ENCODE data around the gene JCHAIN.
"Not testable (repeated sequence)": the region's sequence is repeated elsewhere in the genome, so short reads cannot be mapped to it uniquely, and the experiment has no call there.

JCHAIN gene

DNA sequence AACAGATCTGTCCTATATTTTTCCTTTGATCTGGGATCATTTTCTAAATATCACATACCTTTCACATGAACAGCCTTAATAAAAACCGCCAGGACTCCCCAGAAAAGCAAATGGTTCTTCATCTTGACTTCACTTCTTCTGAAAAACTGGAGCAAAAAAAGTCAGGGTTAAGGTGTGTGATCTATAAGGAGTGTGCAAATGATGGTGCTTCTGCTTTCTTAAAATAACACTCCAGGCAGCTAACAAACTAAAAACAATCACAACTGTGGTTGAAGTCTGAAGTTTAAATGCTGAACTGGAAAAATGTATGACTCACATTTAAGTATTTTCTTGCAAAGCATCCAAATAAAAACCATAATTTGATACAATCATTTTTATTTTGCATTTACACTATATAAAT, at the start of gene JCHAIN:
JCHAIN (minus strand) TSS at position 140 of the 400 bp plus-strand sequence; CDS start at position 122, 18 bp downstream.
- no peak for DNase-seq

DNA sequence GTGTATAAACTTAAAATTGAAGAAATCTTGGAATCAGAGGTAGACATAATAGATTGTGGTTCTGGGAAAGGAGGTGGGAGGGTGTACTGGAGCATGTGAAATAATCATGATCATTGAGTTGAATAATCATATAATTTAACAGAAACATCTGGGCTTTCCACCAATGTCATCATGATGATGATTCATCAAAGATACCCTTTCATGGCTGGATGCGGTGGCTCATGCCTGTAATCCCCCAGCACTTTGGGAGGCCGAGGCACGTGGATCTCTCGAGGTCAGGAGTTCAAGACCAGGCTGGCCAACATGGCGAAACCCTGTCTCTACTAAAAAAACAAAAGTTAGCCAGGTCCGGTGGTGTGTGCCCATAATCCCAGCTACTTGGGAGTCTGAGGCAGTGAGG, 48.8 kb upstream of the JCHAIN start:
- no peak for DNase-seq

DNA sequence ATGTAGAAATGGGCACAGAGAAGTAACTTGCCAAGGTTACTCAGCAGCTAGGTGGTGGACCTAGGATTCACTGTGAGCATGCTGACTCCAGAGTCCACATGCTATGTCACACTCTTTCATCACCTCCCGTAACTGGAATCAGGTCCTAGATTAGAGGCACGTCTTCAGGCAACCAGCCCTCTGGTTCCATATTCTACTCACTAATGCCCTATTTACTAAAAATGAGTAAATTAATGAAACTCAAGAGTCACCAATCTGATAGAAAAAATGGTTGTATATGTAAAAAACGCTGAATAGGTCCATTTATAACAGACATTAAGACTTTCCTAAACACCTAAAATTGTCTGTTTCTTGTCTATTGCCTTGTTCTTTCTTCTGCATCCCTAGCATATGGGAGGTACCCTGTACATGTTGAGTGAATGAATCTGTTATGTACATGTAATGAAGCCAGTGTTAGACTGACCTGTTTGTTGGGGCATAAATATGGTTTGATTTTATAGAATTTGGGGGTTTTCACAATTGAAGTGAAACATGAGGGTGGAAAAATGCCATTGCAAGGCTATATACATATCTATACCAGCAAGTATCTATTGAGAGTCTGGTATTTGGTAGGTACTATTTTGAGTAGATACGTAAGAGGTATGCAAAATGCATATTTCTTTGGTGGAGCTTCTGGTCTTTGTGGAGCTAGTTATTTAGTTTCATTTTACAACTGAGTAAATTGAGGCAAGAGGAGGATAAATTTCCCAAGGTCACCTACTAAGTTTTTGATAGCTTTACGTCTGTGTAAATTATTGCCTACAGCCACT, 48.0 kb upstream of the JCHAIN start:
- no peak for DNase-seq

DNA sequence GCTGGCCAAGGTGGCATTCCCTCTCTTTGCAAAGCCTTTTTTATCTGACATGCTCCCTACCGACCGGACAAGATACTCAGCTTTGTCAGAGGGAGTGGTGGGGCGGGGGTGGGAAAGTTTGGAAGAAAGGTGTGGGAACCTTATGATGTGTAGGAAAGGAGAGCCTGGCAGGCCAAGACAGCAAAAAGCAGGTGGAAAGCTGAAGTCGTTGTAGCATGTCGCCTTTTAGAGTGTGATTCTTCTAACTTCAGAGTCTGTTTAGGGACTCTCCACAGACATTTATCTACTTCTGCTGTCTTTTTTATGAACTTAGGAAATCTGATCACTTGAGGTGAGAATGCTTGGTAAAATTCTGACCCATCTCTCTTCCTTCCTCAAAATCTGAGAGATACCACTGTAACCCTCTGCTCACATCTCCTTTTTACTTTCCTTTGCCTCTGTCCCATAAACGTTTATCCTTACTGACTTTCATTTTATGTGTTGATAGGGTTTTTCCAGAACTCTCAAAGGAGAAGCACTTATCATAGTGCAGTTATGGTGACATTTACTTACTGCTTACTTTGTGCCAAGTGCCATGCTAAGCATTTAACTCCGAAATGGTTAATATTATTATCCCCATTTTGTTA, 47.3 kb upstream of the JCHAIN start:
- no peak for DNase-seq

DNA sequence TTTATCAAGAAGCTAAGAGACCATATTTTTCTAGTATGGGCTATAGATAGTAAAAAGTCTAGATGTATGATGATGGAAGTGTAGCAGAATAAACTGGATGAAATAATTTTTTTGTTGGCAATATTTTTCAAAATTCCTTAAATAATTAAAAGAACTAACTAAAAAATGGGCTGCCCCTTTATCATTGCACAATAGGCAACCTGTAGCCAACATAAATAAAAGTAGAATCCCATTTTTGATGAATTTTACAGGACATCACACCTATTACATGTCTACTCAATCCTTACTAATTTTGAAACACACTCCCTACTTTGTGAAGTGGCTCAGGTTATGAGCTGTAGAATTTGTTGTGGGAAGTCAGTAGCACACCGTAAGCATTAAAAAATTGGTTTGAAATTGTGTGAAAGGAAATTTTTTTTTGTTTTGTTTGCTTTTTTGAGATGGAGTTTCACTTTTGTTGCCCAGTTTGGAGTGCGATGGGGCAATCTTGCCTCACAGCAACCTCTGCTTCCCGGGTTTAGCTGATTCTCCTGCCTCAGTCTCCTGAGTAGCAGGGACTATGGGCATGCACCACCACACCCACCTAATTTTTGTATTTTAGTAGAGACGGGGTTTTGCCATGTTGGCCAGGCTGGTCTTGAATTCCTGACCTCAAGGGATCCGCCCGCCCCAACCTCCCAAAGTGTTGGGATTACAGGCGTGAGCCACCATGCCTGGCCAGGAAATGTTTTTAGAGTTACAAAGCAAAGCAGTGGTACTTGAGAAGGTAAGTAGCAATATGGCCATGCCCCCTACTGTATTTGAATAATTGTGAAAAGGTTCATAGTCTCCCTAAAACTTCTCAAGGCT, 46.5 kb upstream of the JCHAIN start:
- DNase-seq = no peak

DNA sequence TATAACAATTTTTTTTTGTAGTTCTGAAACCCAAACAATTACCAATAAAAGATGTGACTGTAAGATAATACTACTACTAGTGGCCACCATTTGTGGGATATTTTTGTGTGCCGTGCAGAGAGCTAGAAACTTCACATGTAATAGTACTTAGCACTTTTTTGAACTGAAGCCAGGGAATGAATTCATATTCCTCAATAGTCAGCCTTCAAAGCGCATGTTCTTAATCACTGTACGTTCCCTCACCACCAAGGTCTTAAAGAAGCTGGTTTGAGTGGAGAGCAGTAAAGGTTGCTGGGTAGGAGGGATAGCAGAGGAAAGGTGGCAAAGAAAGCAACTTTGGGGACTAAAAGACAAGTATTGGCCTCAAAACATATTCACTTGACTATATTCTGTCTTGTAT, 45.8 kb upstream of the JCHAIN start:
- DNase-seq = no peak

DNA sequence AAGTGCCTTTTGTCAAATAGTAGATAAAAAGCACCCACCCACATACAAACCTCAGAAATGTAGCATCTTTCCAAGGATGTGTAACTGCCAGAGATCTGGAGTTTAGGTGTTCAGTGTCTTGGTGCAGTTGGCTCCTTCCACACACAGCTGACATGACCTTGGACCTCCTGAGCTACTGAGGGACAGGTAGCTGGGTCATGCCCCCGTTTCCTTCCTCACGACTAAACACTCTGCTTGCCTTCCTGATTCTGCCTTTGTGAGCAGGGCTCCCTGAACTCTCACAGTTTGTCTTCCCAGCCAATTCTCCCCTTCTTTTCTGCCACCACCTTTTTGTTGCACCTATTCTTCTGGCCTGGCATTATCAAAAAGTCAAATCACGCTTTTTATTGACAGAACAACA, 45.3 kb upstream of the JCHAIN start:
- DNase-seq = no peak

DNA sequence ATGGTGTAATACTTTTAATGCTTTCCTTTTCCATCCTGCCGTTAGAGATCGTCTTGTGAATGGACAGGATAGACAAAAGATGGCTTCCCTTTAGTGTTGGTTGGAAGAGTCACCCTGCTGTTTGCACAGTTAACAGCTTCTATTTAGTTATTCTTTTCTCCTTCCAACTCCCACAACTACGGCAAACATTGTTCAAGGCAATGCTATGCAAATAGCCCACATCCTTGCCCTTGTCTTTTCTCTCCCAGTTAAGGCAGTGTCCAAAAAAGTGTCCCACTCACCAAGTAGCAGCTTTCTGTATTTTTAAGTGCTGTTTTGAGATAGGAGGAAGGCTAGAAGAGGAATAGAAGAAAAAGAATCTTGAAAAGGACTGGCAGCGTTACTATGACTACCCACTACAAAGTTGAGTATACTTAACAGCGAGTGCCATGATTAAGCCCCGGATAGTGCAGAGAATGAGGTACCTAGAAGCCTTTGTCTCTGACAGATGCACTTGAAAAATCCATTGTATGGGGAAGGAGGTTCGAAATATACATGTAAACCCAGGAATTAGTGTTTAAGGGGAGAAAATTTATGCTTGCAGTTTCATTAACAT, 43.4 kb upstream of the JCHAIN start:
- DNase-seq = no peak

DNA sequence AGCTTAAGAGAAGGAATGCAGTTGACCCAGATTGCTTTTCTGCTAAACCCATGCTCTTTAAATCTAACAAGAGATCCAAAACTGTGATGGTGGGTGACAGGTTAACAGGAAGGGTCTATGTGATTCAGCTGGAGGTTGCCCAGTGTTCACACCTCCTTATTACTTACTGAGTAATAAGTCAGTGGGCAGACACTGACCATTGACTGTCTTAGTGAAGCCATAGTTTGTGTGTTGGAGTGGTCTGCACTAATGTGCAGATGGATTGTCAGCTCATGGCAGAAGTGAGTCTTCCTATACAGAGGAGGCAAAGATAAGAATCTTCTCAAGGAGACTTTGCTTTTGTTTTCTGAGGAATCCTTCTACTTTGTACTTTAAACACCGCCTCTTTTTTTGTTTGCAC, 40.2 kb upstream of the JCHAIN start:
- no peak for DNase-seq

DNA sequence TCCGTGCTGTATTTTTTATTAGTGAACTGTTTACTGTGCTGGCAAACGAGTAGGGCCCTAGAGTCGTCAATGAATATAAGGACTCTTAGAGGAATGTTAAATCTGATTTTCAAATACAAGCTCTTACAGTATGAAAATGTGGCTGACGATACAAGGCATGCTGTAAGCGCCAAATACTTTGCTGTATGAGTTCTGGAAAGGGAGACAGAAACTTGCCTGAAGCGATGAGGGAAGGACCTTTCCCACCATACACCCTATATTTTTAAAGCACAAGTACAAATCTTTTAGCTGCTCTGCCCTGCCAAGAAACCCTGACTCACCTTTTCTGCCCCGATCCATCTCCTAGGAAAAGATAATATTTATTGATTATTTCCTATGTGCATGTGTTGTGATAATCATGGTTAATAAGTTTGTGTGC, 39.7 kb upstream of the JCHAIN start:
- DNase-seq = no peak

DNA sequence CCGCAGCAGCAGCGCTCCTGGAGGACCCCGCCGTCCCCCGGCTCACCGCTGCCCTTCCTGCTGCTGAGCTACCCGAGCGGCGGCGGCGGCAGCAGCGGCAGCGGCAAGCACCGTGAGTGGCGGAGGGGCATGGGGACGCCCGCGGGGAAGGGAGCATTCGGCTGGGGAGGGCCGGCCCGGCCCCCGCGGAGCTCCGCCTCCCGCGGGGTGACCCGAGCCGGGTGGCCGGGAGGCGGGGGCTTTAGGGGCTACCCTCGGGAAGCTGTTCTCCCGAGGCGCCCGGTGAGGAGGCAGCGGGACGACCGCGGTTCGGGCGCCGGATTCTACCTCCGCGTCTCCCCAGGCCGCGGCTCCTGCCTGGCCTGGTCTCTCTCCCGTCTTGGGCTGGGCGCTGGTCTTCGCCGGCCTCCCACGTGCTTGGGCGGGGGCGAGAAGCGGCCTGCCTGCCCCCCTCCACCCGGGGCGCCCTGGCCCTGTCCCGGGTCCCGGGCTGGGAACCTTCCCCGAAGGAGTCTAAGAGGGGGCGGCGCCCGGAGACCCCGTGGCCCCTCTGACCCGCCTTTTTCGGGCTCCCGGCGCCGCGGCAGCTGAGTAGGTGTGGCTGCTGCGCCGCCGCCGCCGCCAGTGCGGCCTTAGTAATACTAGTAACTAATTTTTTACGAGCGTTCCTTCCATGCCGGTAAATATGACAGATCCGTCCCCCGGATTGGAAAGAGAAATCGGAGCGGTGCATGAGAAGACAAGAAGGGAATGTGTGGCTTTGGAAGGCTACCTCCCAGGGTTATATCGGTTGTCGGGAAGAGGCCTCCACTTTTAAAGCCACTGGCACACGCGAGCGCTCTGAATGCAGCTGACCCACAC, 39.1 kb upstream of the JCHAIN start:
- peak; percentile 77 for DNase-seq

DNA sequence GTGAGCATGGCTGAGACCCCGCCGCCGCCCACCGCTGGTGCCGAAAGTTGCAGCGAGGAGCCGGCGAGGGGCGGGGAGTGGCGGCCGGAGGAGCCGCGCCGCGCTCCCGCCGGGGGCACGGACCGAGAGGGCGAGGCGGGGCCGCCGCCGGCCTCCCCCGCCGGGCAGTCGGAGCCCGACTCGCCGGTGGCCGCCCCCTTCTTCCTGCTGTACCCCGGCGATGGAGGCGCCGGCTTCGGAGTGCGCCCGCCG, 38.5 kb upstream of the JCHAIN start:
- DNase-seq = no peak

DNA sequence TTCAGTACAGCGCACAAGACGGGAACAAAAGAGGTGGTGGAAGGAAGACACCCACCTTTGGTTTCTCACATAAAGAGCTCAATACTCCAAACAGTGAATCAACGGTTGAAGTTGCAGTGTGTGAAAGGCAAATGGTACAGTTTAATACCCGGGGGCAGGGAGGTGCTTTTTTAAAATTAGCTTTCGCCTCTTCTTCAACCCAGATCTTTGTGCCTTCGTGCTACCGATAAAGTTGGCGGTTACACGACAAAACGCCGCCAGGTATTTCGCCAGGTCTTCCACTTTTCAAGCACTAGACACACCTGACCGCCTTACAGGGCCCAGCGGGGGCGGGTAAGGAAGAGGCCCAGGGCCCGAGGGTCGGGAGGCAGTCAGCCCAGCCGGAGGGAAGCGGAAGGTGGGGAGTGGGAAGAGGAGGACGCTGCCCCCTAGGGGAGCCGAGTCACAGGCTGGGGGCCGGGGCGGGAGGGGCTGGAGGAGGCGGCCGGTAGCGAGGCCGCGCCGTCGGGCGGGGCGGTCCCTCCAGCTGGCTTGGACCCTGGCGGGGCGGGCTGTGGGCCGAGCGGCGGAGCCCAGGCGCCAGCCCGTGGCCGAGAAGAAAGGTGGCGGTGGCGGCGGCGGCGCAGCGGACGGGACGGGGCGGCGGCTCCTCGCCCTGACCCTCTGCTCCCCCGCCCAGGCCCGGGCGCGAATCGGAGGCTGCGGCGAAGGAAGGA, 38.1 kb upstream of the JCHAIN start:
- DNase-seq = peak; percentile 48

DNA sequence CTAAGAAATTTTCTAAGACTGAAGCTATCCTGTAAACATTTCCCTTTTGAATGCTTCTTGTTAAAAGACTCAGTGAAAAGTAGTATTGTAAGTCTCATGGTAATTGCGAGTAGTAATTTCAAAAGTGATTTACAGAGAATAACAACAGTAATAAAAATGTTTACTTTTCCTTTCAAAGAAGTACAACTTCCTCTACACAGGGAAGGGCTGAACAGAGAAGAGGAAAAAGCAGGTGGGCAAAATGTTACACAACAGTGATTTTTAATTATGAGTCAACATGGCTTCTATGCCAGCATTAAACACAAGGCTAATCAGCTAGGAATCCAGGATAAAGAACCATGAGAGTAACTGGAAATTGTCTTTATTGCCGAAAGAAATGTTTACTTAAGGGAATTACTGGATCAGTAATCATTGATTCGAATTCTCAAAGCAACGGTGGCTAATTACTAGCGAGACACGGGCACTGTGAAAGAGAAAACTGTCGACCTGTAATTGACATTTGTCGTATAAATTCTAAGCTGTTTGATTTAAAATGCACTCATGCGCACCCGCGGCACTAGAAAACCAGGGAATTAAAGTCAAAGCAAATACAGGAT, 37.4 kb upstream of the JCHAIN start:
- no peak for DNase-seq

DNA sequence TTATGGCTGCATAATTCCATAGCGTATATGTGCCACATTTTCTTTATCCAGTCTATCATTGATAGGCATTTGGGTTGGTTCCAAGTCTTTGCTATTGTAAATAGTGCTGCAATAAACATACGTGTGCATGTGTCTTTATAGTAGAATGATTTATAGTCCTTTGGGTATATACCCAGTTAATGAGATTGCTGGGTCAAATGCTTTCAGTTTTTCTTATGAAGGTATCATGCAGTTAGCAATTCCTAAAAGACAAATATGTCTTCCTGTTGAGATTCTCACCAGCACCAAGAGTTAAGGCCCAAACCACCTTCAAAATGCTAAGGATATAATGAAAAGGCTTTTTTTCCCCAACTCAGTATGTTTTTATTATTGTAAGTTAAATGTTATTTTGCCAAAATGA, 36.3 kb upstream of the JCHAIN start:
- not testable (repeated sequence) for DNase-seq

DNA sequence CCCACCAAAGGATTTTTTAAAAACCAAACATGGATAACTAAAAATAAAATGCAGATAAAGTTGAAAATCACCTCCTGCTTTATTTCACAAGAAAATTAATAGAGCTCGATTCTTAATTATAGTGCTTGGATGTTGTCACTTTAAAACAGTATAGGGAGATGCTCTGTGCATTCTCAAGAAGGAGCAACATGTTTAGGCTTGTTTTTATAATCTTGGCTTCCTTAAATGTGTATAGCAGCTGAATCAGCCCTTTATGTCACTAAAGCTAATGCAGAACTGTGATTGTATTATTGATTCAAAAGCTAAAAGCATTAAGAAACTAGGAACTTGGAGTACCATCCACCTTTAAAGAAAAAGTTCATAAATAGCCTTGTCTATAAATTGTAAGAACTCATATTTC, 35.0 kb upstream of the JCHAIN start:
- no peak for DNase-seq

DNA sequence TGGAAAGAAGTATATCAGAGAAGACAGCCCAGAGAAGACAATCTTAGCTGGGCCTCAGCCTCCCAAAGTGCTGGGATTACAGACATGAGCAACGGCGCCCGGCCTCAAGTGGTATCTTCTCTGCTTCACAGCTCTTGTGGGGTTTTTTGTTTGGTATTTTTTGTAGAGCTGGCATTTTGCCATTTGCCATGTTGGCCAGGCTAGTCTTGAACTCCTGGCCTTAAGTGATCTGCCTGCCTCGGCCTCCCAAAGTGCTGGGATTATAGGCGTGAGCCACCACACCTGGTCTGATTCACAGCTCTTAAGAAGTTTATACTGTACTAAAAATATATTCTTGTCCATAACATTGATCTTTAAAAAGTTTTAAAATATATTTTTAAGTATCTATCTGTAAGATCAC, 34.4 kb upstream of the JCHAIN start:
- no peak for DNase-seq

DNA sequence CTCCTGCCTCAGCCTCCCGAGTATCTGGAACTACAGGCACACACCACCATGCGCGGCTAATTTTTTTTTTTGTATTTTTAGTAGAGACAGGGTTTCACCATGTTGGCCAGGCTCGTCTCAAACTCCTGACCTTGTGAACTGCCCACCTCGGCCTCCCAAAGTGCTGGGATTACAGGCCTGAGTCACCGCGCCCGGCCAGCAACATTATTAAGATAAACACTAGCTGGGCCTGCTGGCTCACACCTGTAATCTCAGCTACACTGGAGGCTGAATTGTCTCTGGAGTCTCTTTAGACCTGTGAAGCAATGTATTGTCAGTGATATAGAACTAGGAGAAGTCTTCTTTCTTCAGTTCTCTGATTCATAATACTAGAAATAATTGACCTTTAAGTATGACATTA, 32.1 kb upstream of the JCHAIN start:
- not testable (repeated sequence) for DNase-seq

DNA sequence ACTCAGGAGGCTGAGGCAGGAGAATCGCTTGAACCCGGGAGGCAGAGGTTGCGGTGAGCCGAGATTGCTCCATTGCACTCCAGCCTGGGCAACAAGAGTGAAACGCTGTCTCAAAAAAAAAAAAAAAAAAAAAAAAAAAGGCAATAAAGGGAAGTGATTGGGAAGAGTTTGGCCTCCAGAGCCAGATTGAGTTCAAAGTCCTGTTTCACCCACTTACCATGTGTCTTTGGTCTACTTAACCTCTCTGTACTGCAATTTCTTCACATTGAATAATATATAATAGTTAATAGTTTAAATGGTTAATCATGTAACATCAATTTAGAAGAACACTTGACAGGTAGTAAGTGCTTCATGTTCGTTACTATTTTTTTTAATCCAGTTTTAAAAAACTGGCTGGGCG, 28.3 kb upstream of the JCHAIN start:
- not testable (repeated sequence) for DNase-seq

DNA sequence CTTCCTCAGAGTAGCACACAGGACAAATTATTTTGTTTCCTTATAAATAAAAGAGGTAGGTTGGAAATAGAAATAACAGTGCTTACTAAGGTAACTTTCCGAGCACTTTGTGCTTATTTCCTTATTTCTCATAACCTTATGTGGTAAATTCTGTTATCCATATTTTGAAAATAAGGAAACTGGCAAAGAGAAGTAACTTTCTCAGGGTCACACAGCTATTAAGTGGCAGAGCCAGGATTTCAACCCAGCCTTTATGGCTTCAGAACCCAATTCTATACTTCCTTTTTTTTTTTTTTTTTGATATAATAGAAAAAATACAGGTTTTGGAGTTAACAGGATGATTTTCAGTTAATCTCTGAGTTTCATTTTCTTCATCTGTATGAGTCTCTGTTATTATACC, 25.4 kb upstream of the JCHAIN start:
- no peak for DNase-seq

DNA sequence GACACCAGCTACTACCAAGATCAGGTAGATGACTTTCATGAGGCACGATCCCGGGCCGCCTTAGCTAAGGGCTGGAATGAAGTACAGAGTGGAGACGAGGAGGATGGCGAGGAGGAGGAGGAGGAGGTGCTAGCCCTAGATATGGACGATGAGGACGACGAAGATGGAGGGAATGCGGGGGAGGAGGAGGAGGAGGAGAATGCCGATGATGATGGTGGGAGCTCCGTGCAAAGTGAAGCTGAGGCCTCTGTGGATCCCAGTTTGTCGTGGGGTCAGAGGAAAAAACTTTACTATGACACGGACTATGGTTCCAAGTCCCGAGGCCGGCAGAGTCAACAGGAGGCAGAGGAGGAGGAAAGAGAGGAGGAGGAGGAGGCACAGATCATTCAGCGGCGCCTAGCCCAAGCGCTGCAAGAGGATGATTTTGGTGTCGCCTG, 22.5 kb upstream of the JCHAIN start:
- DNase-seq = no peak
